HepG2 (cell line): ENCODE data around the gene NAA35.

Source experiments
- ATF7 ChIP-seq, 2 experiments: fragments of 450-650 bp in 1 of 2; sonication (generic) in 1 of 2; formaldehyde crosslinking in 1 of 2; IDR thresholded peaks; 2 replicates each; pipeline versions ENCODE4 v1.4.0 to v1.6.1; 2016 to 2020; ENCODE audit warnings: antibody characterized with exemption in 1 of 2, mild to moderate bottlenecking in 1 of 2, missing genetic modification reagents in 1 of 2
- CEBPB ChIP-seq: IDR thresholded peaks from 2 replicates; pipeline ENCODE4 v1.6.1; 2011; ENCODE audit warnings: low read depth, low read length, improper control_type of control experiment, borderline replicate concordance
- CTCF ChIP-seq: sonication (generic); formaldehyde crosslinking; IDR thresholded peaks from 2 replicates; pipeline ENCODE4 v1.5.0; 2020; ENCODE audit warnings: mild to moderate bottlenecking, missing genetic modification reagents, moderate library complexity
- FOXK2 ChIP-seq: fragments of 450-650 bp; IDR thresholded peaks from 2 replicates; pipeline ENCODE4 v1.6.1; 2016
- HIC2 ChIP-seq: sonication (generic); formaldehyde crosslinking; IDR thresholded peaks from 2 replicates; pipeline ENCODE4 v1.9.0; 2022; ENCODE audit warnings: low read depth, missing genetic modification reagents
- HMG20A ChIP-seq: IDR thresholded peaks from 2 replicates; pipeline ENCODE4 v1.6.1; 2016; ENCODE audit warnings: borderline replicate concordance
- HOXD1 ChIP-seq: sonication (generic); formaldehyde crosslinking; IDR thresholded peaks from 2 replicates; pipeline ENCODE4 v1.5.0; 2020; ENCODE audit warnings: missing genetic modification reagents
- RBAK ChIP-seq: sonication (generic); formaldehyde crosslinking; IDR thresholded peaks from 2 replicates; pipeline ENCODE4 v1.5.1; 2020; ENCODE audit warnings: mild to moderate bottlenecking, missing genetic modification reagents
- SP1 ChIP-seq, 2 experiments: fragments of 450-650 bp in 1 of 2; sonication (generic) in 1 of 2; formaldehyde crosslinking in 1 of 2; IDR thresholded peaks; 2 replicates each; pipeline versions ENCODE4 v1.4.0 to v1.6.1; 2016 to 2020; ENCODE audit warnings: missing genetic modification reagents in 1 of 2
- ZBTB49 ChIP-seq: sonication (generic); formaldehyde crosslinking; IDR thresholded peaks from 2 replicates; pipeline ENCODE4 v1.4.0; 2020; ENCODE audit warnings: missing genetic modification reagents, borderline replicate concordance
- ZBTB8A ChIP-seq: sonication (generic); formaldehyde crosslinking; IDR thresholded peaks from 2 replicates; pipeline ENCODE4 v1.4.0; 2020; ENCODE audit warnings: mild to moderate bottlenecking, low read depth, missing genetic modification reagents, borderline replicate concordance
- ZNF260 ChIP-seq: sonication (generic); formaldehyde crosslinking; IDR thresholded peaks from 2 replicates; pipeline ENCODE4 v1.4.0; 2020; ENCODE audit warnings: missing genetic modification reagents, low read depth, mild to moderate bottlenecking, borderline replicate concordance
- TF ChIP-seq, protein P1 (sequence below): sonication (generic); formaldehyde crosslinking; IDR thresholded peaks from 2 replicates; pipeline ENCODE4 v1.5.0; 2020; ENCODE audit warnings: missing genetic modification reagents

DNA sequence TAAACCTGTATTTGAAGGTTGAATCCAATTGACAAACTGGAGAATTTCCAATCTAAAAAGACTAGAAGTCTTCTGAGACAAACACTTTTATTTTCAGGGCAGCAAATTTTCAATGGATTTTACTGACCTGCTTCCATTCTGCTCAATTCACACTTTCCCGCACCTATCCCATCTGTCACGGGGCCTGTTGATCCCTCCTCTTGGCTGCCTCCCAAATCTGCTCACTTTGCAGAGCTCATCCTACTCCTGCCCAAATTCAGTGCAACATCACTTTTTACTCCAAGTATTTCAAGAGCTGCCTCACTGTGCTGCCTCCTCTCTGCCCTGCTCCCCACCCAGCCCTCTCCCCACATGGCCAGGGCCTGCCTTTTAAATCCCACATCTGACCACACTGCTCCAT lies 123.3 kb downstream of the NAA35 start:
- TF ChIP-seq ZNF260 (CRISPR knock-in tag) (no peak), HMG20A (no peak), ATF7 (IDR thresholded peaks at IDR 0.05) (no peak), ATF7 (CRISPR knock-in tag; IDR thresholded peaks at IDR 0.05) (no peak), HIC2 (no peak), CTCF (CRISPR knock-in tag) (no peak), CEBPB (no peak), RBAK (no peak), ZBTB49 (CRISPR knock-in tag) (no peak), FOXK2 (no peak), ZBTB8A (no peak), SP1 (IDR thresholded peaks at IDR 0.05) (no peak), SP1 (CRISPR knock-in tag; IDR thresholded peaks at IDR 0.05) (no peak), HOXD1 (CRISPR knock-in tag) (no peak)
- TF ChIP-seq, protein P1, sequence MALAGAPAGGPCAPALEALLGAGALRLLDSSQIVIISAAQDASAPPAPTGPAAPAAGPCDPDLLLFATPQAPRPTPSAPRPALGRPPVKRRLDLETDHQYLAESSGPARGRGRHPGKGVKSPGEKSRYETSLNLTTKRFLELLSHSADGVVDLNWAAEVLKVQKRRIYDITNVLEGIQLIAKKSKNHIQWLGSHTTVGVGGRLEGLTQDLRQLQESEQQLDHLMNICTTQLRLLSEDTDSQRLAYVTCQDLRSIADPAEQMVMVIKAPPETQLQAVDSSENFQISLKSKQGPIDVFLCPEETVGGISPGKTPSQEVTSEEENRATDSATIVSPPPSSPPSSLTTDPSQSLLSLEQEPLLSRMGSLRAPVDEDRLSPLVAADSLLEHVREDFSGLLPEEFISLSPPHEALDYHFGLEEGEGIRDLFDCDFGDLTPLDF: no peak
